Measurements from ENCODE around the gene GLRA1.
"Not testable (repeated sequence)": the region's sequence is repeated elsewhere in the genome, so short reads cannot be mapped to it uniquely, and the experiment has no call there.

GLRA1 gene

DNA sequence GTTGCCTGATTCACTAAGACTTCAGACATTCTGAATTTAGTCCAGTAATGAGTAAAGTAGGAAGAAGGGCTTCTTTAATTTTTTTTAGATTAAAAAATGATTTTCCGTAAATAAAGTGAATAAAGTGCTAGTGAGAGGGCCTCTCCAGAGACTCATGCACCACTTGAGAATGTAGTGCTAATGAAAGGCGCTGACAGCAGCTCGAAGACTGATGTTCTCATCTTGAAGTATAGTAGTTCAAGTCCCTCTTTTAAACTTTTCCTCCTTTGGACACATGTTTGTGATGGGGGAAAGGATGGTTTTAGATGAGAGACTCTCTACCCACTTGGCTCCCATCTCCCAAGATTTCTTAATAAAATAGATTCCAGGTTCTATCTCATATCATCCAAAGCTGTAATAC, 104.4 kb downstream of the GLRA1 start:
- no peak for DNase-seq (ENCODE audit: low read depth, low spot score)

DNA sequence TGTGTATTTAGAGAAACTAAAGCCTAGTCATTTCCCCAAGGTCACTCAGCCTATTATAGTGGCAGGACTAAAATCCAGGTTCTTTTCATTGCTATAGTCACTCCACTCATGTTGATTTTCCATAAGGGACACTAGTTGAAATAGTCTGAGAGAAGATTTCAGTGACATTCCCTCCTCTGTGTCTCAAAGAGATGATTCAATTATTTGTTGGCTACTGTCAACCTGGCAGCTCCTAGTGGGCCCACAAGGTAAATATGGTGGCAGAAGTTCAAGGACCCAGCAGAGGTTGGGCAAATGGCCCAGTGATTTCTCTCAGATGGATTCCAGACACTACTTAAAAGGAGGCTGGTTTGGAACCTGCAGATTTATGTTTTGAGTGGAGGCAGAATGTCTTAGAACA, 104.8 kb downstream of the GLRA1 start:
- DNase-seq (ENCODE audit: low read depth, low spot score), result no peak

DNA sequence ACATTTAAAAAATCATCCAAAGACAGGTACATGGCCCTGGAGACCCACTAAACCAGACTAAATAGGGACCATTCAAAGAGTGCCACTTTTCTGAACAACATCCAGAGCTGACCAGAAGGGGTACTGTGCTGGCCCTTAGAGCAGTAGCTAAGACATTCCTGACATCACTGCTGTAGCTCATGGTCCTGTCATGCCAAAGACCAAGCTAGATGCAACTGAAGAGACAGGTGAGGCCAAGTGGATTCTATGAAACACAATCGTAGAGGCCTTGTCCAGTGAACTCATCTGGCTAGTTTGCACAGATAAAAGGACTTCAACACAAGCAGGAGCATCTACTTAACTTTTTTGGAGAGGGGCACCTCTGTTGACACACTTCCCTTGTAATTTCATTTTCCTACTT, 109.6 kb downstream of the GLRA1 start:
- DNase-seq (ENCODE audit: low read depth, low spot score), result no peak

DNA sequence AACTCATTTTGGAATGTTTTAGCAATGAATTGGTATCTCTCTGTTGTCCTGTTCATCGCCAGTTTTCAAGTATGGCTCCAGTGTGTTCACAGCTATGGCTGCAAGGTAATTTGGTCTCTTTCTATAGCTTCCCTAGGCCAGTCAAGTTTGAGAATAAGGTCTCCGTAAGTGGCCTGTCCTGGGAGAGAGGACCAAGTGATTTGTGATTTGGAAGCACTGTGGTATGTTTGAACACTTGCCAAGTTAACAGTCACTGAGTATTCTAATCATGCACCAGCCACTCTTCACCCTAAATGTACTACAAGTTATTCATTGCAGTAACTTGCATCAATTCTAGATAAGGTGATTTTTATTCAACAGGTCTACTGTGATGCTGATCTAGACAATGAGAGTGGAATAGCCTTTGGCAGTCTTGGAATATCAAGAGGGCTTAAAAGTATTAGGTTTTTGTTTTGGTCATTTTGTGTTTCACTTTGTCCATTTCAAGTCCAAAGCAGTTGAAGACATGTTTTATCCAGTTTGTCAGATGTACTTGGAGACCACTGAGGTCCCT, 111.8 kb downstream of the GLRA1 start:
- no peak for DNase-seq (ENCODE audit: low read depth, low spot score)

DNA sequence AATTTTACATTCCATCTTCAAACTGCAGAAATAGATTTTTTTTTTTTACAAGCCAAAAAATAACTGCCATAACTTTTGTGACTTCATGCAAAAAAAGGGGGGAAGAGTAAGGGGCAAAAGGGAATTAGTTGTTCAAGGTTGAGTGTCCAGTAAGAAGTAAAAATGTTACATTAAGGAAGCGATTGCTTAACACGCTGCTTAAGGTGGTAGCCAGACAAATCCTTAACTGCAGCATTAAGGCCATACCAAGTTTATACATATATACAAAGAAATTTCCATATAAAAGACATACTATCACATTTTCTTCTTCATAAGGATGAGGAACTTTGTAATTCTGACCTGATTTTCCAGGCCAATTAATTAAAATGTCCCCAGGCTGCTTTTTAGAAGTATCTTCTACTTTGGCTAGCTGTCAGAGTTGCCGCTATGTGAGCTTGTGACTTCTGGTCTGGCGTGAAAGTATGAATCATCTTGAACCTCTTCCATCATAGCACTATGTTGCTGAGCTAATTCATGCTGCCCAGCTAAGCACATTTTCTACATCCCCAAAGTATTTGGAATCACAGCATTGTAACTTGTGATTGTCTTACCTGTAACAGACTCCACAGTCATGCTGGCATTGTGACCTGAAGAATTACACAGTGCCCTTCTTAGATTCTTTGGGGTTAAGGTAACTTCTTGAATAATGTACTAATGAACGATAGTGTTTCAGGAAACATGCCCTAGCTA, 112.9 kb downstream of the GLRA1 start:
- no peak for DNase-seq (ENCODE audit: low read depth, low spot score)

DNA sequence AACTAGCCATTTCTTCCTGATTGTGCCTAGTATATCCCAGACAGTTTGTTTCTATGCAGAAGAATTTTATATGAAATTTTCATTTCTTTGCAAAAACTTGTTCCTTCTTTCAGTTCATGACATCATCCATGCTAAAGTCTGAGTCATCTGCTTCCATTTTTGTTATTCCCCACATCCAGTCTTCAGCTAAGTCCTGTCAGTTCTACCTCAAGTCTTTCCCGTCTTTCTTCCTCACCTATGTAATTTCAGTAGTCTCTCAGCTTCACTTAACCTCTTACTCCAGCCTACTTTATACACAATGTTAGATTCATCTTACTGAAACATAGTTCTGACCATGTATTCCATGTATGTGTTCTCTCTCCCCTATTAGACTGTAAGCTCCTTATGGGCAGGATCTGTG, 113.8 kb downstream of the GLRA1 start:
- no peak for DNase-seq (ENCODE audit: low read depth, low spot score)

DNA sequence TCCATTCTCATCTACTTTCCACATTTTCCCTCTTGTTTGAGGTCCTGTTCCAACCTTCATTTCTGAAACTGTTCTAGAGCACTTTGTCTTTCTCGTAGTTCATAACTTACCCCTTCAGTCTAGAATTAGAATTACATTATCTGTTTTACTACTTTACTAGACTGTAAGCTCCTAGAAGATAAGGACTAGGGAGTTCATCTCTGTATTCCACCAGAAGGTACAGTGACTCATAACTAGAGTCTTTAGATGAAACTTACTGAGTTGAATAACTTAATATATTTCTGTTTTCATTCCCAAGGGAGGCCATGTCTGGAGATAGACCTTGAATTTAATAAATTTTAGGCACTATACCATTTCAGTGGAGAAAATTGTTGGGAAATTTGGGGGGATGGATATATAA, 114.2 kb downstream of the GLRA1 start:
- DNase-seq (ENCODE audit: low read depth, low spot score), result no peak

DNA sequence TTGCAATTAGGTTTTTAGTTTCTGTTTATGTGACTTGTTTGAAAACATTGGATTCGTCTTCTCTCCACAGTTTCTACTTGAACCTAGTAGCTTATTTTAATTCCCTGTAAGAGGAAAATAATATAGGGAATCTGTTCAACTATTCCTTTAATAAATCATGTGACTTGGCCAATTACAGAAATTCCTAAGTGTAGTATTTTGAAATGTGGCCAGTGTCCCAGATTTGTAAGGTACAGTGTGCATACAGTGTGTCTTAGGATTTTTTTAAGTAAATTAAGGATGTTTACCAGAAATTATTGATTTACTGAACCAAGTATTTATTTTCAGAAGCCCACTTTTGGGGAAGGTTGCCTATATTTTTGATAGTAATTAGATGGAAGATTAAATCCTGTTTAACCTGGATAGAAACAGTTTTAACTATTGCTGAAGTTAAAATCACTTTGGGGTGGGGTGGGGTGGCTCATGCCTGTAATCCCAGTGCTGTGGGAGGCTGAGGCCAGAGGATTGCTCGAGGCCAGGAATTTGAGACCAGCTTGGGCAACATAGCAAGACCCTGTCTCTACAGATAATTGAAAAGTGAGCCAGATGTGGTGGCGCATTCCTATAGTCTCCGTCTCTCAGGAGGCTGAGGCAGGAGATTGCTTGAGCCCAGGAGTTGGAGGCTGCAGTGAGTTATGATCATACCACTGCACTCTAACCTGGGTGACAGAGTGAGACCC, 116.0 kb downstream of the GLRA1 start:
- DNase-seq (ENCODE audit: low read depth, low spot score), result no peak

DNA sequence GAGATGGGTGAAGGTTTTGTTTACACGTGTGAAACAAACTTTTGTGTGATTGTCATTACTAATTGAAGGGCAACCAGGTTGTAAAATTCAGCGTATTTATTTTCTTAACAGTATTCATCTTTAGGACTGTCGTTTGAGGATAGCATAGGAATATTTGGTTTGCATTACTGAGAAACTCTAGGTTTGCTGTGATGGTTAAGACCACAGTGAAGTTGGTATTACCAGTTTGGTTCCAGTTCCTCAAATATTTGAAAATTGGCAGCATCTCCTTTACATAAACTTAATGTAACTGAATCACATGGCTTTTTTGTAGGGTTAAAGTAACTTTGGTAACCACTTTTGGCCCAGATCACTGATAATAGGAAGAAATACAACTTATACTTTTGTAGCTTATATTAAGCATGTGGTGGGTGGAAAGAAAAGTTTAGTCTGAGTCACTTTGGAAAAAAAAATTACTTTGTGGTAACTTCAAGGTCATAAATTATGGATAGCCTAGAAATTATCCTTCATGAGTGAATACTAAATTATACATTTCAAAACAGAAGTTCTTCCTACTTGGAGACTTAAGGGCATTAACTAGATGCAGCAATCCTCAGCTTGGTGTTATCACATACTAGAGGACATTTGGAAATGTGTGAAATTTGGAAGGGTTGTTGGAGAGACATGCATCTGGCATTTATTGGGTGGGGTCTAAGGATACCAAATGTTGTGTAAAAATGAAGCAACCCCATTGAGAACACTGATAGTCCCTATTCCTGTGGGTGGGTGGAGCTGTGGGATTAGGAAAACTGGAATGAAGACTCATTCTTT, 119.0 kb downstream of the GLRA1 start:
- DNase-seq (ENCODE audit: low read depth, low spot score), result no peak

DNA sequence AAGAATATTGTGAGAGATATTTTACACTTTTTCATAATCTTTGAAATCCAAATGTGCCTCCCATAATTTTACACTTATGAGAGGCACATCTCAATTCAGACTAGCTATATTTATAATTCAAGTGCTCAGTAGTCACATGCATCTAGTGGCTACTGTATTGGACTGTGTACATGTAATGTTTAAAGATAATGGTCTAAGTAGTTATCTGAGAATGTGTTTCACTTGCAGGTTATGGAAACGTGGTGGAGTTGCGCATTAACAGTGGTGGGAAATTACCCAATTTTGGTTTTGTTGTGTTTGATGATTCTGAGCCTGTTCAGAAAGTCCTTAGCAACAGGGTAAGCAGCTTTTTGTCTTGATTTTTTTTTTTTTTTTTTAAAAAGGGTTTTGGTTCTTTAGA, 124.1 kb downstream of the GLRA1 start:
- no peak for DNase-seq (ENCODE audit: low read depth, low spot score)

DNA sequence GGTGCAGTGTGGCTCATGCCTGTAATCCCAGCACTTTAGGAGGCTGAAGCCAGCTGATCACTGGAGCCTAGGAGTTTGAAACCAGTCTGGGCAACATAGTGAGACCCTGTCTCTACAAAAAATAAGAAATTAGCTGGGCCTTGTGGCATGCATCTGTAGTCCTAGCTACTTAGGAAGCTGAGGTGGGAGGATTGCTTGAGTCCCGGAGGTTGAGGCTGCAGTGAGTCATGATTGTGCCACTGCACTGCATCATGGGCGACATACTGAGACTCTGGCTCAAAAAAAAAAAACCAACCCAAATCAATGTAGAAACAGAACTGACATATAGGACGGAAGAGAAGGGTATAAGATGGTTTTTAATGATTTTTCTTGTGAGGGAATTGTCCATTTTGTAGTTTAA, 125.2 kb downstream of the GLRA1 start:
- DNase-seq (ENCODE audit: low read depth, low spot score), result no peak

DNA sequence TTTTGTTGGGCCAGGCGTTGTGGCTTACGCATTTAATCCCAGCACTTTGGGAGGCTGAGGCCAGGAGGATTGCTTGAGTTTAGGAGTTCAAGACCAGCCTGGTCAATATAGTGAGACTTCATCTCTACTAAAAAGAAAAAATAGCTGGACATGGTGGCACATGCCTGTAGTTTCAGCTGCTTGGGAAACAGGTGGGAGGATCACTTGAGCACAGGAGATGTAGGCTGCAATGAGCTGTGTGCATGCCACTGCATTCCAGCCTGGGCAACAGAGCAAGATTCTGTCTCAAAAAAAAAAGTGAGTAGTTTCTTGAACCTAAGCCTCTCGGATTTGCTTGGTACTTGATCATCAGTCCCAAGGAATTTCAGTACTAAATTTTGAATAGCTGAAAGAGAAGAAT, 126.0 kb downstream of the GLRA1 start:
- DNase-seq (ENCODE audit: low read depth, low spot score), result no peak

DNA sequence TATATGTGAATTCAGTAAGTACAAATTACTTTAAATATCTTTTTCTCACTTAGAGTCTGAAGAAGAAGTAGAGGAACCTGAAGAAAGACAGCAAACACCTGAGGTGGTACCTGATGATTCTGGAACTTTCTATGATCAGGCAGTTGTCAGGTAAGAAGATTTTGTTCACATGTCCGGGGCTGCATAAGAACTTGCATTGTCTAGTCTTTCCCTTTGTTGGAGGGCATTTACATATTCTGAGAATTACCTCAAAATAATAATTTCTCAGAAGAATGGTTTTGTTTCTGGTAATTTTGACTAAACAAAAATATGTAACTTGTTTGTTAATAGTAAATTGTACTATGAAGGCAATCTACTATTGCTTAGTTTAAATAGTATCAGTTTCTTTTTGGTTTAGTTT, 129.2 kb downstream of the GLRA1 start:
- no peak for DNase-seq (ENCODE audit: low read depth, low spot score)

DNA sequence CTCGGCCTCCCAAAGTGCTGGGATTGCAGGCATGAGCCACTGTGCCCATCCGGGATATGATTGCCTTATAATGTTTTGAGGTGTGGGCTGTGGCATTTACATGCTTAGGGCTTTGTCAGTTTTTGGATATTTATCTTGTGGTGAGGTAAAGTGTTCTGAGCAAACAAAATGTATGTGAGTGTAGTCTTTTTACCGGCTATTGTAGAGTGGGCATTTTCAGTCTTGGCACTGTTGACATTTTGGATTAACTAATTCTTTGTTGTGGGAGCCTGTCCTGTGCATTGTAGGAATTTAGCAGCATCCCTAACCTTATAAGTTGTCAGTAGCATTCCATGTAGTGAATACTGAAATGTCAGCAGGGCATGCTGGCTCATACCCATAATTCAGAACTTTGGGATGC, 131.3 kb downstream of the GLRA1 start:
- DNase-seq (ENCODE audit: low read depth, low spot score), result no peak

DNA sequence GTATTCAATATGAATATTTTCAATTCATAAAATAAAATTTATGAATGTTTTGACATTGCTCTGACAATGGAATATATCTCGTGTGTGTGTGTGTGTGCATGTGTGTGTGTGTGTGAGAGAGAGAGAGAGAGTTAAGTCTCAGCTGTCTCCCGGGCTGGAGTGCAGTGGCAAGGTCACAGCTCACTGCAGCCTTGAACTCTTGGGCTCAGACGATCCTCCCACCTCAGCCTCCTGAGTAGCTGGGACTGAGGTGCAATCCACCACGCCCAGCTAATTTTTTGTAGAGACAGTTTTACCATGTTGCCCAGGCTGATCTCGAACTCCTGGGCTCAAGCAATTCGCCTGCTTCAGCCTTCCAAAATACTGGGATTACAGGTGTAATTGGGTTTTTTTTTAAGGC, 136.8 kb downstream of the GLRA1 start:
- DNase-seq (ENCODE audit: low read depth, low spot score), result no peak

DNA sequence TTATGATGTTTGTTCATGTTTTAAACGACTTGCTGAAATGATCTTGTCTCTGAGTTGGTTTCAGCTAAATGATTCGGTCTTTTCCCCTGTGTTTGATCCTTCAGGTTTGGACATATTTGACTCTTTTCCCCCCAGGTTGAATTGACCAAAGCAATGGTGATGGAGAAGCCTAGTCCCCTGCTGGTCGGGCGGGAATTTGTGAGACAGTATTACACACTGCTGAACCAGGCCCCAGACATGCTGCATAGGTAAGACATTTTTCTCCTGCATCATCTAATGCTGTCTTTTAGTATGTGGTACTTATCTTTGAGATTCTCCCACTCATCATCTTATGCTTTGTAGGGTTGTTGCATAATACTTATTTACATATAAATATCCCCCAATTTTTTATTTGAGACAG, 138.2 kb downstream of the GLRA1 start:
- no peak for DNase-seq (ENCODE audit: low read depth, low spot score)

DNA sequence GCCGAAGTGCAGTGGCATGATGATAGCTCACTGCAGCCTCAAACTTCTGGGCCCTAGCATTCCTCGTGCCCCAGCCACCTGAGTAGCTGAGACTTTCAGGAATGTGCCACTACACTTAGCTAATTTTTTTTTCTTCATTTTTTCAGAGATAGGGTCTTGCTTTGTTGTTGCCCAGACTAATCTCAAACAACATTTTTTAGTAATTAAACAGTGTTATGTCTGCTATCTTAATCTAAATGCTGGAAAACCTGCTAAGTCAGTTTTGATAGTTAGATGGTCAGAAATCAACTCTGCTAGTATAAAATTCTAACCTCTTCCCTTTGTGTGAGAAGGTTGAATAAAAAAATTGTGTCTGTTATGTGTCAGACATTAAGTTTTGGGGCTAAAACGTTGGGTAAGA, 140.5 kb downstream of the GLRA1 start:
- no peak for DNase-seq (ENCODE audit: low read depth, low spot score)

DNA sequence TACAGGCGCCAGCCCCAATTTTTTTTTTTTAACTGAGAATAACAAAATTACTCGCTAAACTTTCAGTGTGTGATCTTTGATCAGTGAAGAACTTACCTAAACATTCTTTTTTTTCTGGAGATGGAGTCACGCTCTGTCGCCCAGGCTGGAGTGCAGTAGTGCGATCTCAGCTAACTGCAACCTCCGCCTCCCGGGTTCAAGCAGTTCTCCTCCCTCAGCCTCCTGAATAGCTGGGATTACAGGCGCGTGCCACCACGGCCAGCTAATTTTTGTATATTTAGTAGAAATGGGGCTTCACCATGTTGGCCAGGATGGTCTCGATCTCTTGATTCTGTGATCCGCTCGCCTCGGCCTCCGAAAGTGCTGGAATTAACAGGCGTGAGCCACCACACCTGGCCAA, 141.0 kb downstream of the GLRA1 start:
- not testable (repeated sequence) for DNase-seq (ENCODE audit: low read depth, low spot score)

DNA sequence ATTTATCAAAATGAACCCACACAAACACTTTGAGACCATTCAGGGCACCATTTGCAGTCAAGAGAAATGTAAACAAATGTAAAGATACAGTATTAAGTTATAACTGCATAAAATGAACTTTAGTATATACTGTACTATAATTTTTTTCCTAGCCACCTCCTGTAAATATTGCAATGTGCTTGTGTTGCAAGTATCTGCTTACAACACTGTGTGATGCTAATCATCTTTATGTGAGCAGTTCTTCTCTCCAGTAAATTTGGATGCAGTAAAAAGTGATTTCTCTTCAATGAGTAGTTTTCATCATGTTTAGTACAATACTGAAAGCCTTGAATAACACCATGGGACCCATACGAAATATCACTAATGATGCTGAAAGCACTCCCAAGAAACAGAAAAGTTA, 143.4 kb downstream of the GLRA1 start:
- DNase-seq (ENCODE audit: low read depth, low spot score), result no peak

DNA sequence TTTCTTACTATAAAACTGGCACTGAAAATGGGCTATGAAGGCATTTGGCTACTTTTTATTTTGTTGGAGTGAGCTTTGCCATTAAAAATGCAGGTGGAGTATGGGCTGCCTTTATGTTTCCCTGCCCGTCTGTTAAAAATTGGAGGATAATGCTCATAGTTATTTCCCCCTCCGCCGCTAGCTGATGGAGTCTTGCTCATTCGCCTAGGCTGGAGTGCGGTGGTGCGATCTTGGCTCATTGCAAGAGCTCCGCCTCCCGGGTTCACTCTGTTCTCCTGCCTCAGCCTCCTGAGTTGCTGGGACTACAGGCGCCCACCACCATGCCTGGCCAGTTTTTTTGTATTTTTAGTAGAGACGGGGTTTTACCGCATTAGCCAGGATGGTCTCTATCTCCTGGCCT, 144.3 kb downstream of the GLRA1 start:
- DNase-seq (ENCODE audit: low read depth, low spot score), result no peak

DNA sequence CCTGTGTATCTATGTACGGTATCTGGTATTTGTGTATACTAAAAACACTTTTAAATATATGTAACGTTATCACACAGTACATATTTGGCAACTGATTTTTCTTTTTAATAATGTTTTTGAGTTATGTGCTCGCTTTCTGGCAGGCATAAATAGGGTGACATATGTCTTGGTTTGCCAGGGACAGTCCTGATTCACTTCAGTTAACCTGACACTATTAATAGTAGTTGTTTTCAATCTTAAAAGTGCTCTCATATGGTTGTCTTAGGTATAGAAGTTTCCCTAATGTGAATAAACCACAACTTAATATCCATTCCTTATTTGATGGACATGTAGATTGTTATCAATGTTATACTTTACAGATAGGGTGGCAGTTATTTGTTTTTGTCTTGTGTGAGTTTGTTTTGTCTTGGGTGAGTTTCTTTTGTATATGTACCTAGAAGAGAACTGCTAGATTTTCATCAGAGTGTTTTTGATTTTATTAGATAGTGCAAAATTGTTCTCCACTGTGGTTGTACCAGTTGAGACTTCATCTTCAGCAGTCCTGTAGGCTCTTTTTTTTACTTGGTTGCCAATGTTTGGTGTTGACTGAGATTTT, 145.0 kb downstream of the GLRA1 start:
- DNase-seq (ENCODE audit: low read depth, low spot score), result no peak

DNA sequence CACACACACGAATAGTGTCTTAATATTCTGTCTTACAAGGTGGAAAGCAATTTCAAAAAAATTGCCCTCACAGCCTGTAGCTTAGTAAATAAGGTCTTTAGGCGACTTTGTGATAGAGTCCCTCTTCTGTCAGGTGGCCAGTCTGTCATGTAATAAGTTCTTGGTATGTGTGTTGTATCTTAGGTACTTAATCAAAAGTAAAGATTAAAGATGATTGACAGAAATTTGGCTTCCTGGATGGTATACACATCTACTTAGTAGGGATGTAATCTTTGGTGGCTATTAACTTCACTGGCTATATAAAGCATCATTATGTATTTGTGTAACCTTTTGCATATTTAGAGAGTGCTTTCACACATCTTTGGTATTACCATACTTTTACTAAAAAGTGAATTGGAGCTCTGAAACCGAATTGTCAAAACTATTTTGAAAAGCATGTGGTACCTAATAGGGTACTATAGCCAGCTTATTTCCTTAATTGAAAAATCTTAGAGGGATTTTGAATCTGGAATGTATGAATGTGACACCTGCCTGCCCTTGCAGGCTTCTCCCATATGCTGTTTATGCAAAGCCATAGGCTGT, 149.5 kb downstream of the GLRA1 start:
- DNase-seq (ENCODE audit: low read depth, low spot score), result no peak

Measured in activated CD4-positive, CD25-positive, alpha-beta regulatory T cell treated with anti-CD3 and anti-CD28 coated beads, Interleukin-2, amount 50 U/mL, for 16 hours (primary cell).